Peyer's patch (tissue), 4 donors: ENCODE measurements around the gene SLC6A11. TPM values are rescaled to one million over a fixed set of nuclear protein-coding genes. Genes with fewer than 3 reads are reported as not detected.

Experiments
- DNase-seq, 3 donors: peaks; one replicate each; pipeline ENCODE4 v3.0.0-alpha.2; 2017 to 2019
- H3K27ac ChIP-seq, 4 donors: fragments of 200-600 bp; sonication (generic); one replicate each; pipeline ENCODE4 v1.5.1; 2016 to 2019
- H3K27me3 ChIP-seq, 2 donors: fragments of 200-600 bp; sonication (generic); one replicate each; pipeline ENCODE4 v1.5.1; 2019
- H3K36me3 ChIP-seq, 3 donors: fragments of 200-600 bp; sonication (generic); one replicate each; pipeline ENCODE4 v1.5.1; 2016 to 2019
- H3K4me1 ChIP-seq, 4 donors: fragments of 200-600 bp; sonication (generic); one replicate each; pipeline ENCODE4 v1.5.1; 2016 to 2019
- H3K4me3 ChIP-seq, 4 donors: fragments of 200-600 bp; sonication (generic); 1 replicate in 3 of 4; 2 replicates in 1 of 4; pipeline ENCODE4 v1.5.1; 2016 to 2019; ENCODE audit warnings: mild to moderate bottlenecking in 1 of 4
- H3K9me3 ChIP-seq, 4 donors: fragments of 200-600 bp; sonication (generic); one replicate each; pipeline ENCODE4 v1.5.1; 2016 to 2019; ENCODE audit warnings: mild to moderate bottlenecking in 1 of 4
- POLR2A ChIP-seq, 2 donors: fragments of 450-650 bp; IDR thresholded peaks; one replicate each; pipeline ENCODE4 v1.5.1; 2017; ENCODE audit warnings: antibody characterized with exemption in 2 of 2, mild to moderate bottlenecking in 2 of 2, moderate library complexity in 2 of 2
- total RNA-seq, 4 donors: library from RNA; depleted of rRNA; stranded (reverse); fragments of >200 nt; gene quantifications; one replicate each; pipeline ENCODE4 v1.1.0, GENCODE V29; 2016
- TF ChIP-seq, protein P1 (sequence below), 6 experiments: fragments of 450-650 bp in 4 of 6; fragments of 200-600 bp in 2 of 6; sonication (generic) in 1 of 6; IDR thresholded peaks; one replicate each; pipeline ENCODE4 v1.5.1; 2017 to 2019; ENCODE audit warnings: antibody characterized with exemption in 6 of 6, mild to moderate bottlenecking in 3 of 6, moderate library complexity in 1 of 6

Gene SLC6A11
- total RNA-seq, 4 donors from 2014 or later: not detected

DNA sequence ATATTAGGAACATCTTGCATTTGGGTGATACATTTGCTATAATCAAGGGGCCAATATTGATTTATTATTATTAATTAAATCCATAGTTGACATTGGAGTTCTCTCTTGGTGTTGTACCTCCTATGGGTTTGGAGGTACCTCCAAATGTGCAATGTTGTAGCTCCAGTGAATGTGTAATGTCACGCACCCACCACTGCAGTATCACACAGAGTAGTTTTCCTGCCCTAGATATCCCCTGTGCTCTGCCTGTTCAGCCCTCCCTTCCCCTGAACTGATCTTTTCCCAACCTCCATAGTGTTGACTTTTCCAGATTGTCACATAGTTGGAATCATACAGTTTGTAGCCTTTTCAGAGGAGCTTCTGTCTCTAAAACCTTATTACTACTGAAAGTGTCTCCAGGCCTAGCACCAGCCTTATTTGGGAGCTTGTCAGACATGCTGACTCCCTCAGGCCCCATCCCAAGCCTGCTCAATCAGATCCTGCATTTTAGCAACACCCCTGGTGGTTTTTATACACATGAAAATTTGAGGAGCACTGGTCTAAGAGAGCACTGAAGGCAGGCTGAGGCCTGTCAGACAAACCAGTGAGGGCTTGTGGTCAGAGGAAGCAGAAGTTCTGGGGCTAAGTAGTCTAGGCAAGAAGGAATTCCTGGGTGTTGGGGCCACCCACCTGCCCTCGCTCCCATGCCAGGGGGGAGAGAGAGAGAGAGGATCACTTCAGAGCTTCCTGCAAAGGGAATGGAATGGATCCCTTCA is 73.4 kb downstream of the SLC6A11 start:
- Histone ChIP-seq H3K36me3 (no peaks in the 10 kb centered on the region), H3K27me3 (no peaks in the 10 kb centered on the region), H3K4me1 (no peaks in the 10 kb centered on the region), H3K4me3 (no peak overlapping the region), H3K9me3 (peaks cover 0 to 8% (median 3%) of the 10 kb centered on the region in 4 donors), H3K27ac (no peak overlapping the region)
- TF ChIP-seq, protein P1, sequence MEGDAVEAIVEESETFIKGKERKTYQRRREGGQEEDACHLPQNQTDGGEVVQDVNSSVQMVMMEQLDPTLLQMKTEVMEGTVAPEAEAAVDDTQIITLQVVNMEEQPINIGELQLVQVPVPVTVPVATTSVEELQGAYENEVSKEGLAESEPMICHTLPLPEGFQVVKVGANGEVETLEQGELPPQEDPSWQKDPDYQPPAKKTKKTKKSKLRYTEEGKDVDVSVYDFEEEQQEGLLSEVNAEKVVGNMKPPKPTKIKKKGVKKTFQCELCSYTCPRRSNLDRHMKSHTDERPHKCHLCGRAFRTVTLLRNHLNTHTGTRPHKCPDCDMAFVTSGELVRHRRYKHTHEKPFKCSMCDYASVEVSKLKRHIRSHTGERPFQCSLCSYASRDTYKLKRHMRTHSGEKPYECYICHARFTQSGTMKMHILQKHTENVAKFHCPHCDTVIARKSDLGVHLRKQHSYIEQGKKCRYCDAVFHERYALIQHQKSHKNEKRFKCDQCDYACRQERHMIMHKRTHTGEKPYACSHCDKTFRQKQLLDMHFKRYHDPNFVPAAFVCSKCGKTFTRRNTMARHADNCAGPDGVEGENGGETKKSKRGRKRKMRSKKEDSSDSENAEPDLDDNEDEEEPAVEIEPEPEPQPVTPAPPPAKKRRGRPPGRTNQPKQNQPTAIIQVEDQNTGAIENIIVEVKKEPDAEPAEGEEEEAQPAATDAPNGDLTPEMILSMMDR (IDR thresholded peaks at IDR 0.05): no peak
- TF ChIP-seq POLR2A (IDR thresholded peaks at IDR 0.05): no peak
- no peak for DNase-seq

GRCh38 chr3:10890665-10891064 is 74.6 kb downstream of the SLC6A11 start:
- Histone ChIP-seq H3K27ac (no peak overlapping the region), H3K27me3 (no peaks in the 10 kb centered on the region), H3K4me3 (no peak overlapping the region), H3K4me1 (no peaks in the 10 kb centered on the region), H3K36me3 (no peaks in the 10 kb centered on the region), H3K9me3 (peaks cover 0 to 8% (median 3%) of the 10 kb centered on the region in 4 donors)
- TF ChIP-seq, protein P1 (IDR thresholded peaks at IDR 0.05): no peak
- TF ChIP-seq POLR2A (IDR thresholded peaks at IDR 0.05): no peak
- no peak for DNase-seq

DNA sequence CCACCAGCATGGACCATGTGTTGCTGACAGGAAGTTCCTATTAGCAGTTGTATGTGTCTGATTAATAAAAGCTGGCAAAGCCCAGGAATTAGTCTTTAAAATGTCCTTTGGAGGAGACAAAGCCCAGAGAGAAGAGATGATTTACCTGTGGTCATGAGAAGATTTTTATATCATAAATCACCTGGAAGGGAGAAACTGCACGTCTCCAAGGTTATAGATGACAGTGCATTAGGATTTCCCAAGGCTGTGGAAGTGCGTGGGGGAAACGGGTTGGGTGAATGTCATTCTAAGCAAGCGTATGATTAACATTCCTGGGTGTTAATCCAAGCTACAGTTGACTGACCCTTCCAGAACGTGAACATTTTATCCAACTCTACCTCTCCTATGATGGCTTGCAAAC is 76.6 kb downstream of the SLC6A11 start:
- H3K27ac ChIP-seq: no peak overlapping the region
- H3K27me3 ChIP-seq: no peaks in the 10 kb centered on the region
- DNase-seq: no peak
- peaks cover 0 to 8% (median 3%) of the 10 kb centered on the region in 4 donors for H3K9me3 ChIP-seq
- no peak overlapping the region for H3K4me3 ChIP-seq
- H3K36me3 ChIP-seq: no peaks in the 10 kb centered on the region
- no peaks in the 10 kb centered on the region for H3K4me1 ChIP-seq
- TF ChIP-seq, protein P1 (IDR thresholded peaks at IDR 0.05): no peak
- TF ChIP-seq POLR2A (IDR thresholded peaks at IDR 0.05): no peak

- DNase-seq: no peak
- no peak overlapping the region for H3K27ac ChIP-seq
- no peak overlapping the region for H3K4me3 ChIP-seq
- no peaks in the 10 kb centered on the region for H3K27me3 ChIP-seq
- peaks cover 0 to 5% (median 2%) of the 10 kb centered on the region in 4 donors for H3K9me3 ChIP-seq
- H3K36me3 ChIP-seq: no peaks in the 10 kb centered on the region
- H3K4me1 ChIP-seq: no peaks in the 10 kb centered on the region
- TF ChIP-seq, protein P1 (IDR thresholded peaks at IDR 0.05): no peak
- no peak for TF ChIP-seq POLR2A (IDR thresholded peaks at IDR 0.05)
These were observed 85.4 kb downstream of the SLC6A11 start for GRCh38 chr3:10901296-10901945.

DNA sequence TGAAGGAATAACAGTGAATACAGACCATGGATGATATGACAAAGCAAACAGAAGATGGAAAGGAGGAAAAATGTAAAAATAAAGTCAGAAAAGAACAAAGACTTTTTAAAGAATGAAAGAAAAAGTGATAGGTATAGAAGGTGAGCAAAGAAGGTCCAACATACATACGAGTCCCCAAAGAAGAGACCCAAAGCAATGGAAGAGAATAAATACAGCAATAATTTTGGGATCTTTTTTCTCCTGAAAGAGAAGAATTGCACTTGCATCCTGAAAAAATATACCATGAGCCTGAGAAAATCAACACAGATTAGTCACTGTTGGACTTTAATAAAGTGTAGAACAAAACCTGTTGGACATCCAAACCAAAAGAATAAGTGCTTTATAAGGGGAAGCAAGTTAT is 91.2 kb downstream of the SLC6A11 start:
- Histone ChIP-seq H3K36me3 (no peaks in the 10 kb centered on the region), H3K27me3 (no peaks in the 10 kb centered on the region)

More for the DNA sequence above, 91.2 kb downstream of the SLC6A11 start:
- no peak overlapping the region for H3K4me3 ChIP-seq
- peaks cover 0 to 11% (median 2%) of the 10 kb centered on the region in 4 donors for H3K9me3 ChIP-seq
- no peak for DNase-seq
- no peaks in the 10 kb centered on the region for H3K4me1 ChIP-seq
- TF ChIP-seq POLR2A (IDR thresholded peaks at IDR 0.05): no peak
- TF ChIP-seq, protein P1 (IDR thresholded peaks at IDR 0.05): no peak
- H3K27ac ChIP-seq: no peak overlapping the region
